Fibroblast of lung (primary cell): ENCODE results near the gene GARIN5A.

Source experiments
- EZH2 ChIP-seq: IDR thresholded peaks from 2 replicates; pipeline ENCODE4 v1.5.1; 2012; ENCODE audit warnings: low read length, control low read depth, mild to moderate bottlenecking; ENCODE audit errors: missing control alignments
- TF ChIP-seq, protein P1 (sequence below), 2 donors: IDR thresholded peaks in 1 of 2; conservative IDR thresholded peaks in 1 of 2; 1 replicate in 1 of 2; 2 replicates in 1 of 2; pipeline ENCODE4 v1.5.1; 2011 to 2012; ENCODE audit warnings: low read length in 2 of 2, control low read depth in 1 of 2, inconsistent platforms in 1 of 2, low read depth in 1 of 2, mild to moderate bottlenecking in 1 of 2

DNA sequence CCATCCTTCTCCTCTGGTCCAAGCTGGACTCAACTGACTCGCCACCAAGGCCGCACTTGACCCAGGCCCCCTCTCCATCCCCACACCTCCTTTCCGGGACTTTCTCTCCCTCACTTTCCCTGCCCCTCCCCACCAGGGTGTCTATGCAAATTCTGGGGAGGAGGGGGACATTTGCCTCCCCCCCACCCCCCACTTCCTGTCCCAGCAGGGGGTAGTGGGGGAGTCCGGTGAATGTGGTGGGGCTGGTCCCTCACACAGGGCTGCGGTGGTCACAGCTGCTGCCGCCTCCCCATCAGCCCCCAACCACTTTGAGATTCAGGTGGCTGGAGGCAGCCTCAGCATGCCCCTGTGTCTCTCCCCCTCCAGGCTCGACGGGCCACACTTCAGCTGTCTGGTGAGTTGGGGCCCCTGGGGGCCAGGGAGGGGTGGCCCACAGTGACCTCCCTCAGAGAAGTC is 57.0 kb downstream of the GARIN5A start:
- TF ChIP-seq, protein P1, sequence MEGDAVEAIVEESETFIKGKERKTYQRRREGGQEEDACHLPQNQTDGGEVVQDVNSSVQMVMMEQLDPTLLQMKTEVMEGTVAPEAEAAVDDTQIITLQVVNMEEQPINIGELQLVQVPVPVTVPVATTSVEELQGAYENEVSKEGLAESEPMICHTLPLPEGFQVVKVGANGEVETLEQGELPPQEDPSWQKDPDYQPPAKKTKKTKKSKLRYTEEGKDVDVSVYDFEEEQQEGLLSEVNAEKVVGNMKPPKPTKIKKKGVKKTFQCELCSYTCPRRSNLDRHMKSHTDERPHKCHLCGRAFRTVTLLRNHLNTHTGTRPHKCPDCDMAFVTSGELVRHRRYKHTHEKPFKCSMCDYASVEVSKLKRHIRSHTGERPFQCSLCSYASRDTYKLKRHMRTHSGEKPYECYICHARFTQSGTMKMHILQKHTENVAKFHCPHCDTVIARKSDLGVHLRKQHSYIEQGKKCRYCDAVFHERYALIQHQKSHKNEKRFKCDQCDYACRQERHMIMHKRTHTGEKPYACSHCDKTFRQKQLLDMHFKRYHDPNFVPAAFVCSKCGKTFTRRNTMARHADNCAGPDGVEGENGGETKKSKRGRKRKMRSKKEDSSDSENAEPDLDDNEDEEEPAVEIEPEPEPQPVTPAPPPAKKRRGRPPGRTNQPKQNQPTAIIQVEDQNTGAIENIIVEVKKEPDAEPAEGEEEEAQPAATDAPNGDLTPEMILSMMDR (conservative IDR thresholded peaks at IDR 0.05 in 1 of 2, IDR thresholded peaks at IDR 0.05 in 1 of 2; ENCODE audit: low read depth in 1 of 2, low read length in 2 of 2) = no peak
- TF ChIP-seq EZH2 = no peak
